Activated B cell treated with CpG ODN at 0.5 μM for 24 hours (primary cell): Measurements from ENCODE around the gene PYROXD2. TPM values are rescaled to one million over a fixed set of nuclear protein-coding genes. Genes with fewer than 3 reads are reported as not detected.

Experiments used
- ATAC-seq: fragments of 200-7000 bp; cut with Tn5 transposase; one replicate; pipeline ENCODE4 v1.10.0; 2021; ENCODE audit warnings: low read depth, mild to moderate bottlenecking, moderate library complexity
- CTCF ChIA-PET: fragments of 350-600 bp; sonication (Branson Sonifier 250); formaldehyde crosslinking; loops from one replicate; lab custom pipeline; 2021; ENCODE audit warnings: antibody characterized with exemption; lab: Charles Lee
- POLR2A ChIA-PET: fragments of 350-600 bp; sonication (Branson Sonifier 250); formaldehyde crosslinking; loops from one replicate; lab custom pipeline; 2021; ENCODE audit warnings: antibody characterized with exemption; lab: Charles Lee
- DNase-seq: peaks from one replicate; pipeline ENCODE4 v3.0.0; 2022
- H3K27ac Mint-ChIP-seq: one replicate; pipeline ENCODE4 v1.8.0; 2020; ENCODE audit warnings: mixed read lengths
- H3K27me3 Mint-ChIP-seq: one replicate; pipeline ENCODE4 v1.8.0; 2021; ENCODE audit warnings: mixed read lengths
- H3K36me3 Mint-ChIP-seq: one replicate; pipeline ENCODE4 v1.8.0; 2021; ENCODE audit warnings: low read depth, mixed read lengths
- H3K4me1 Mint-ChIP-seq: one replicate; pipeline ENCODE4 v1.8.0; 2021; ENCODE audit warnings: mixed read lengths
- H3K4me3 Mint-ChIP-seq: one replicate; pipeline ENCODE4 v1.8.0; 2020; ENCODE audit warnings: mild to moderate bottlenecking, mixed read lengths
- H3K9me3 Mint-ChIP-seq: one replicate; pipeline ENCODE4 v1.8.0; 2020; ENCODE audit warnings: mixed read lengths
- intact Hi-C: fragments of 100-400 bp; cut with micrococcal nuclease; formaldehyde crosslinking; loops from one replicate; pipeline ENCODE4 v1.15.1; 2024
- total RNA-seq: library from RNA; stranded (reverse); gene quantifications from 2 replicates; pipeline ENCODE4 v1.2.3, GENCODE V29; 2022
- TF ChIP-seq, protein P1 (sequence below): fragments of 200-600 bp; IDR thresholded peaks from one replicate; pipeline ENCODE4 v1.8.0; 2022; ENCODE audit warnings: antibody characterized with exemption, mild to moderate bottlenecking

The PYROXD2 gene
- 11.4 and 12.9 TPM in 2 replicates for total RNA-seq

DNA sequence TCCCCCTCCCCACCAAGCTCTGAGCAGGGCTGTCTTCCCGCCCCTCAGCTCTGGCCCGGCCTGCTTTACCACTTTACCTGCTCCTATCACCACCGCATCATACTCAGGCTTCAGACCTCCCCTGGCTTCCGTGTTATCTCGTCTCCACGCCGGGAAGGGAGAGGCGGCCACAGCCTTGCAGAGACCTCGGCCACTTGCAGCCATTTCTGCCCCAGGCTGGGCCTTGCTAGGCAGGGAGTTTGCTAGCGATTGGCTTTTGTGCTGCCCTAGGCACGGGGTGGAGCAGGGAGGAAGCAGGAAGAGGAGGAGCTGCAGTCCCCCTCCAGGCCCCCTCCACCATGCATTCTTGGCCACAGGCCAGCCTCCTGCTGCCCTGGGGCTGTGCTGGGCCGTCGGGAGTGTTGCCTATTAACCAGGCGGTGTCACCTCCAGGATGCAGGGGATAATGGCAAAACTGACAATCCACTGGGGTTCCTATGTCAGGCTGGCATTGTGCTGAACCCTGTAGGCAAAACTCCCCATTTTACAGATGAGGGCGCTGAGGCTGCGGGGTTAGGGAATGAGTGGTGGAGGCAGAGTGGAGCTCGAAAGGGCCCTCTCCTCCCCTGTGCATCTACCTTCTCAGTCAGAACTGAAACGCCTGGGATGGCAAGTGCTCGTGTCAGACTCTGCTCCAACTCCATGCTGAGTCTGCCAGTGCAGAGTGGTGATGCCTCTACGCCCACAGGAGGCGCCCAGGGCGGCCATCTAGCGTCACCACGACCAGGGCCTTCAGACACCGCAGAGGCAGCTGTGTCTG, at the start of gene PYROXD2:
Gene PYROXD2 (minus strand): TSS at position 251 of the 799 bp plus-strand sequence. CDS start 47 bp downstream, at position 204.
- DNase-seq (no peak), ATAC-seq (peak; percentile 47)
- TF ChIP-seq, protein P1, sequence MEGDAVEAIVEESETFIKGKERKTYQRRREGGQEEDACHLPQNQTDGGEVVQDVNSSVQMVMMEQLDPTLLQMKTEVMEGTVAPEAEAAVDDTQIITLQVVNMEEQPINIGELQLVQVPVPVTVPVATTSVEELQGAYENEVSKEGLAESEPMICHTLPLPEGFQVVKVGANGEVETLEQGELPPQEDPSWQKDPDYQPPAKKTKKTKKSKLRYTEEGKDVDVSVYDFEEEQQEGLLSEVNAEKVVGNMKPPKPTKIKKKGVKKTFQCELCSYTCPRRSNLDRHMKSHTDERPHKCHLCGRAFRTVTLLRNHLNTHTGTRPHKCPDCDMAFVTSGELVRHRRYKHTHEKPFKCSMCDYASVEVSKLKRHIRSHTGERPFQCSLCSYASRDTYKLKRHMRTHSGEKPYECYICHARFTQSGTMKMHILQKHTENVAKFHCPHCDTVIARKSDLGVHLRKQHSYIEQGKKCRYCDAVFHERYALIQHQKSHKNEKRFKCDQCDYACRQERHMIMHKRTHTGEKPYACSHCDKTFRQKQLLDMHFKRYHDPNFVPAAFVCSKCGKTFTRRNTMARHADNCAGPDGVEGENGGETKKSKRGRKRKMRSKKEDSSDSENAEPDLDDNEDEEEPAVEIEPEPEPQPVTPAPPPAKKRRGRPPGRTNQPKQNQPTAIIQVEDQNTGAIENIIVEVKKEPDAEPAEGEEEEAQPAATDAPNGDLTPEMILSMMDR = no peak
- H3K4me1 Mint-ChIP-seq = peaks cover 19% of the 10 kb centered on the region
- POLR2A ChIA-PET = no interaction called here
- H3K27ac Mint-ChIP-seq = peak within 1 kb of the TSS; percentile 65
- no peaks in the 10 kb centered on the region for H3K9me3 Mint-ChIP-seq
- peak within 1 kb of the TSS; percentile 69 for H3K4me3 Mint-ChIP-seq
- H3K36me3 Mint-ChIP-seq = peaks cover 45% of the 10 kb centered on the region
- intact Hi-C loops = no loop called here
- CTCF ChIA-PET = no interaction called here
- H3K27me3 Mint-ChIP-seq = no peaks in the 10 kb centered on the region

DNA sequence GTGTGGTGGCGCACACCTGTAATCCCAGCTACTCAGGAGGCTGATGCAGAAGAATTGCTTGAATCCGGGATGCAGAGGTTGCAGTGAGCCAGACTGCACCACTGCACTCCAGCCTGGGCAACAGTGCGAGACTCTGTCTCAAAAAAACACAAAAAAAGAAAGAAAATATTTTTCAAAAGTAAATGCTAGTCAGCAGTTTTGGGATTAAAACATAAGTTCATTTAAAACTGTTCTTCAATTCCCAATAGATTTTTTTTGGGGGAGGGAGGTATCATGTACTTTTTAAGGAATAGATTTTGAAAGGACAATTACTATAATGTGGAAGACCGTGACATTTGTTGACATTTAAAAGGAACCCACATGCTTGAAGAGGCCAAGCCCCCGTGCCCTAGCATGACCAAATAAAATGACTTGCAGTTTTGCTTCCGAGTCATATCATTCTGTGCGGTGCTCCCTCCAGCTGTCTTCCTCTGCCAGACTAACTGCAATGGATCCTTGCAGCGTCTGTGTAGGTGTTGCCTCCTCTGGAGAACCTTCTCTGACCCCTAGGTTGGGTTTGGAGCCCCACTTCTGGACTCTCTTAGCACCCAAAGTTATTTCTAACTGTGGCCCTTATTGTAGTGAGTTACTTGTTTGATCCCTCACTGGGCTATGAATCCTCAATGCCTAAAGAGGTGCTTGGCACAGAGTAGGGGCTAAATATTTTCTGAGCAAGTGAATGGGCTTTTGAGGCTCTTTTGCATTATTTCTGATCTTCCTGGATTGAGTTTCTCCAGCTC, 49.2 kb upstream of the PYROXD2 start:
- ChIA-PET POLR2A (no interaction called here), CTCF (interaction anchor here (1.2 kb wide), 1 partner anchor 782 kb away, joined by 4 read pairs; no protein-coding TSS in a partner anchor)
- intact Hi-C loops = loop anchor here (10.0 kb wide), 1 partner anchor 931 kb away; no protein-coding TSS in a partner anchor

DNA sequence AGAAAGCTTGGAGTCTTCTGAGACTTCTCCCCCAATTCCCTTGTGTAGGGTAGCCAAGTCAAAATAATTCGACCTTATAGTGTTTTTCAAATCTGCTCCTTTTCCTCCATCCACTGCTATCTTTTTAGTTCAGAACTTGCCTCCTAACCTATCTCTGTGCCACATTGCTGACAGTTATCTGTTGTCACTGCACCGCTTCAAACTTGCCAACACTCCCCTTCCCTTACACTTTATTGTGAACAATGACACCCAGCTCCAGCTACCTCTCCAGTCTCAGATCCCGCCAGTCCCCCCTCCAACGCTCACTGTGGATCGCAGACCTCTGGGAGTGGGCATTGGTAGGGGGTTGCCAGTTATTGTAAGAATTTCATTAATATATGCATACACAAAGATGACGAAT, 48.0 kb upstream of the PYROXD2 start:
- TF ChIP-seq, protein P1 = no peak
- peaks cover 14% of the 10 kb centered on the region for H3K27me3 Mint-ChIP-seq
- ChIA-PET POLR2A (no interaction called here), CTCF (interaction anchor here (1.6 kb wide), 1 partner anchor 784 kb away, joined by 3 read pairs; no protein-coding TSS in a partner anchor)
- peaks cover 4% of the 10 kb centered on the region for H3K4me1 Mint-ChIP-seq
- ATAC-seq = no peak
- DNase-seq = no peak
- intact Hi-C loops = loop anchor here (10.0 kb wide), 1 partner anchor 932 kb away; no protein-coding TSS in a partner anchor
- peaks cover 2% of the 10 kb centered on the region for H3K36me3 Mint-ChIP-seq
- no peak overlapping the region for H3K27ac Mint-ChIP-seq
- H3K9me3 Mint-ChIP-seq = no peaks in the 10 kb centered on the region
- no peak overlapping the region for H3K4me3 Mint-ChIP-seq

More for the DNA sequence above, 49.2 kb upstream of the PYROXD2 start:
- Mint-ChIP-seq H3K36me3 (peaks cover 2% of the 10 kb centered on the region), H3K4me1 (peaks cover 4% of the 10 kb centered on the region), H3K9me3 (no peaks in the 10 kb centered on the region), H3K27ac (no peak overlapping the region), H3K4me3 (no peak overlapping the region), H3K27me3 (peaks cover 11% of the 10 kb centered on the region)
- ATAC-seq (no peak), DNase-seq (no peak)
- TF ChIP-seq, protein P1 = no peak

DNA sequence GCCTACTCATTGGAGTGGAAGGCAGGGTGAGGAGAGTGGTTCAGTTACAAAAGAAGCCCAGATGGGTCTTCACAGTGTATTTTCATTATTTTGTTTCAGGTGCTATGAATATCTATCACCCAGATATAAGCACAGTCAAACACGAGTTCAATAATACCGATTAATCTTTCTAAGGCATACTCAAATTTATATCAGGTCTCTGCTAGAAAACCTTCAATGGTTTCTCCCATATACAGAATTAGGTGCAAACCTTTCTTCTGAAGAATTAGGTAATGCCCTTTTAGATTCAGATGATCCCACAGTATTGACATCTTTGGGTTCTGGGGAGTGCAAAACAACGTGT, 46.5 kb upstream of the PYROXD2 start:
- Mint-ChIP-seq H3K4me1 (no peaks in the 10 kb centered on the region), H3K4me3 (no peak overlapping the region), H3K27me3 (peaks cover 15% of the 10 kb centered on the region), H3K36me3 (no peaks in the 10 kb centered on the region), H3K27ac (no peak overlapping the region), H3K9me3 (no peaks in the 10 kb centered on the region)
- POLR2A ChIA-PET = no interaction called here
- TF ChIP-seq, protein P1 = no peak
- intact Hi-C loops = loop anchor here (10.0 kb wide), 1 partner anchor 933 kb away; no protein-coding TSS in a partner anchor
- ATAC-seq = no peak
- CTCF ChIA-PET = no interaction called here
- no peak for DNase-seq
